Activated CD4-positive, alpha-beta T cell treated with anti-CD3 and anti-CD28 coated beads, Interleukin-2, Interleukin-6, amounts not matched to agents 100 ng/mL and 50 ng/mL, durations not matched to agents 16 hours and 8 hours (primary cell): ENCODE data around the gene NEB.
"Not testable (repeated sequence)": the region's sequence is repeated elsewhere in the genome, so short reads cannot be mapped to it uniquely, and the experiment has no call there.

Experiments used
- DNase-seq: peaks from one replicate; pipeline ENCODE4 v3.0.0-alpha.2; 2020

The NEB gene

DNA sequence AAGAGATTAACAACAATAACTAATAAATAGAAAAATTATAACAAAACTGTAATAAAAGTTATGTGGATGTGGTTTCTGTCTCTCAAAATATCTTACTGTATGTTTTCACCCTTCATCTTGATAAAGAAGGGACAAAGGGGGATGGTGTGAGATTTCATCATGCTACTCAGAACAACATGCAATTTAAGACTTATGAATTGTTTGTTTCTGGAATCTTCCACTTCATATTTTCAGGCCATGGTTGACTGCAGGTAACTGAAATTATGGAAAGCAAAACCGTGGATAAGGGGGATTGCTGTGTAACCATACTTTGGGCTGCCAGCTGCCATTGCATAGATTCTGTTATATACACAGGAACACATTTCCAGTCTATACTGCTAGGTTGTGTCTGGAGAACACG, 45.6 kb downstream of the NEB start:
- no peak for DNase-seq

- no peak for DNase-seq
These were observed 51.7 kb downstream of the NEB start for GRCh38 chr2:151682459-151683003.

- DNase-seq = no peak
These were observed 53.2 kb downstream of the NEB start for GRCh38 chr2:151681051-151681450.

GRCh38 chr2:151679994-151680393, 54.3 kb downstream of the NEB start:
- DNase-seq = no peak

GRCh38 chr2:151678849-151679248, 55.4 kb downstream of the NEB start:
- DNase-seq = no peak

DNA sequence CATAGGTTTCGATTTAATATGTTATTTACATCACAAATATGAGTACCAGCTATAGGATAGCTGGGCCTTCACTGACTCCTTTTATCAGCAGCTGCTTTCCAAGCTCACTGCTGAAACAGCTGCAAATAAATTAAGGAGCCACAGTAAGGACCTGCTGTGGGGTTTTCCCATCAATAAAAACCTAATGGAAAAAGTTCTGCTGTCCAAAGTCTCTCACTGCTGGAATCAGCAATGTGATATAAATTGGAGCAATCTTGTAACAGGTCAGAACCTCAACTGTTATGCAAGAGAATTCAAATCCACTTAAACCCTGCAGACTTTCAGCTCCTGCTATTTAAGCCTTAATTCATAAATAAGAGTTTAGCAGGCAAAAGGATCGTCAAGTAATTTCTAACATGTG, 61.3 kb downstream of the NEB start:
- DNase-seq = no peak

DNA sequence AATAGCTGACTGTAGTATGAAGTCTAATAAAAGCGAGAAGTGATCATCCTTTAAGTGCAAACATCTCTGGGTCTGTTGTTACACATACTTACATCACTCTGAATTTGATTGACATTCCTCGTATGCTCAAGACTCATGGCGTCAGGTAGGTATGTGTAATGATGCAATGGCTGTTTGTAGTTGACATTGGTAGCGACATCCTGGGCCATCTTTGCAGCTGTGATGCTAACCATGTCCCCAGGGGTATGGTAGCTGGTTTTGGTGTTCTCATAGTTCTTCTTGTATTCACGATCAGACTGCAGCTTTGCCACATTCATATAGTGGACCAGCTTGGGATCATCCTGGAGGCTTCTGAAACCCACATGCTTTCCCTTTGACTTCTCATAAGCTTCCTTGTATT, 62.0 kb downstream of the NEB start:
- DNase-seq = no peak

DNA sequence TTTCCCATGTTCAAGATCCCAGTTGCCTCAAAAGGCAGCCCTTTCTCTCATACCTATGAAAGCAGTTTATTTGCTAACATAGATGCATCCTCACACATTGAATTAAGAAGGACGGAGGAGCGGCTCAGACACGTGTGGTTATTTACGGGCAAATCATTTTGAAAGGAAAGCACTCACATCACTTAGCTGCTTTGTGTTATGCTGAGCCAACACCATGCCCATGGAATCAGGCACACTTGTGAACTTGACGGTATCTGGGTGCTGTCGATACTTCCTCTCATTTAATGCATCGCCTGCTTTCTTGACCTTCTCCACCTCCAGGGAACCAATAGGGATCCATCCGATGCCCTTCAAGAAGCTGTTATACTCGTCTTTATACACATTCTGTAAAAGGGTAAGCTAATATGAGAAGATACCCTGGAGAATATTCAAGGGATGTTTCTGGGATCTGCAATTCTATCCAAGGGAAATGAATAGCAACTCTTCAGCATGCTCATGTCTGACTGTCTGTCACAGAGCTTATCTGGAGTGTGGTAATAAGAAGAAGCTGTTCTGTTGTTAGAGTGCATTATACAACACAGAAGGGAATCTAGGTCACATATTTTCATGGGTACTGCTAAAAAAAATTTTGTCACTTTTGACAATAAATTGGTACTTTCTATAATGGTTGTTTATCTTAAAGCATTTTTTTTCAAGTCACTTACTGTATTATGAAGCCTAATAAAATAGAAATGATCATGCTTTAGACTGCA, 63.3 kb downstream of the NEB start:
- no peak for DNase-seq

DNA sequence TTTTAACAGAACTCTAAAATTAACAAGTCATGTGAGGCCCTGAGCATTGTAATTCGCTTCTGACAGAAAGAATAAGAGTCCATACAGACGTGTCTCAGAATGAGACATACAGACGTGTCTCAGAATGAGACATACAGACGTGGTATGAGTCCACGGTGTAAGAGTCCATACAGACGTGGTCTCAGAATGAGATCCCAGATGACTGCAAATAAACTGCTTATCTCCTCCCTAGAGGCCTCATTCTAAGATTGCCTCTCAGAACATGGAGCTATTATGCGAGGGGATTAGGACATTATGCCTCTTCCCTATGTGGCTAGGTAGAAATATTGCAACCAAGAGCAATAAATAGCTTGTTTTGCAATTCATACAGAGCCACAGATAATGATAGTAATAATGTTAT, 63.9 kb downstream of the NEB start:
- peak; percentile 61 for DNase-seq

DNA sequence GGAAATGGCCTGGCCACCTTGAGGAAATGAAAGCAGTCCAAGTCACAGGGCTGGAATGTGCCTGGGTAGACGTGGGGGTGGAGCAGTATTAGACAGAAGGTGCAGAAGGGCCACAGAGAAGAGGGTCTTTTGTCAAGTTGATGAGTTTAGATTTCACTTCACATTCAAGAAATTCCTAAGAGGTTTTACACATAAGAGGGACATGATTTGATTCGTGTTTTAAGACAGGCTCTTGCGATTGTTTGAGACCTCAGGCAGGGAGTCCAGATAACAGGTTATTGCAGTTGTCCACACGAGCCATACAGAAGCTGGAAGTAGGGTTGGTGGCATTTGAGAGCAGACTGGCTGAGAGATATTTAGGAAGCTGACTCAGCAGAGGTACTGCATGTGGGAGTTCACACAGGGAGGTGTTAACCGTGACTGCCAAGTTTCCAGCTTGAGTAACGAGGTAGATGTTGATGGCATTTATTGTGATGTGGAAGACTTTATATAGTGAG, 64.6 kb downstream of the NEB start:
- DNase-seq = peak; percentile 57

DNA sequence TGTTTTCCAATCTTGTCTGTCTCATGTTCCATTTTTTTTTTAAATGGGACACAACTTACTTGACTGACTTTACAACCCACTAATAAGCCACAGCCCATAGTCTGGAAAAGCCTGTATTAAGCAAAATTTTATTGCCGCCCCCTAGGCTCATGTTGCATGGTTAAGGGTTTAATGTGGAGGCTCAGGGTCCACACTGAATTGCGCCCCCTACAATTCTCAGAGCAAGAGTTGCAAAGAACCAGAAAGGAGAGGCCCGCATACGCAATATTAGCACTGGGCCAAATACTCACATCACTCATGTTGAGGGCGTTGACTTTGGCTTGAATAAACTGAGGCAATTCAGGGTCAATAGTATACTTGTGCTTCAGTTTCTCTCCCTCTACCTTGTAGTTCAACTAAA, 65.5 kb downstream of the NEB start:
- DNase-seq = no peak

DNA sequence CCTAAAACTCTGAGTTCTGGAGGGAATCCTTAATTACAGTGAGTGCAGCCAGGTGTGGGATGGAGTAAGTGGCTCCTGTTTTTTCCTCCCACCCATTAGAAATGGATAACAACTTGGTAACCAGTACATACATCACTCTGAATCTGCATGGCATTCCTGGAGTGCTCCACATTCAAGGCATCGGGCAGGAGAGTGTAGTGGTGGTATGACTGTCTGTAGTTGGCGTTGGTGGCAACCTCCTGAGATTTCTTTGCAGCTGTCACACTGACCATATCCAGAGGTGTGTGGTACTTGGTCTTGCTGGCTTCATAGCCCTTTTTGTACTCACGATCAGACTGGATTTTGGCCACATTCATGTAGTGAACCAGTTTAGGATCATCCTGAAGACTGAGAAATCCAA, 68.3 kb downstream of the NEB start:
- DNase-seq = no peak

DNA sequence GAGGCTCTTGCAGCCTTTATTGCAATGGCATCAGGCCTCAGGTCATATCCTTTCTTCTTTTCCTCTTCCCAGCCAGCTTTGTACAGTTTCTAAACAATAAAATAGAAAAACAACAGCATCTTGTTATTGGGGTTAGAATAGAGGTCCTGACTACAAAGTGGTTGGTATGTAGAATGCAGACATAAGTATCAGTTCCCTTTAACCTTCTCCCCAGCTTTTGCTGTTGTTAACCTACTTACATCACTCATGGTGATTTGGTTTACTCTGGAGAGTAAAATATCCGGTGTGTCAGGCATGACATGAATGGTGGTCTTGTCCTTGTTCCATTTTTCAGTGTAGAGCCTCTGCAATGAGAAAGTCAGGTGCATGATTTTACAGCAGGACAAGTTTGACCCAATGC, 69.8 kb downstream of the NEB start:
- DNase-seq = no peak

- no peak for DNase-seq
These were observed 72.7 kb downstream of the NEB start for GRCh38 chr2:151661625-151662024.

GRCh38 chr2:151658081-151658480, 76.2 kb downstream of the NEB start:
- DNase-seq = no peak

DNA sequence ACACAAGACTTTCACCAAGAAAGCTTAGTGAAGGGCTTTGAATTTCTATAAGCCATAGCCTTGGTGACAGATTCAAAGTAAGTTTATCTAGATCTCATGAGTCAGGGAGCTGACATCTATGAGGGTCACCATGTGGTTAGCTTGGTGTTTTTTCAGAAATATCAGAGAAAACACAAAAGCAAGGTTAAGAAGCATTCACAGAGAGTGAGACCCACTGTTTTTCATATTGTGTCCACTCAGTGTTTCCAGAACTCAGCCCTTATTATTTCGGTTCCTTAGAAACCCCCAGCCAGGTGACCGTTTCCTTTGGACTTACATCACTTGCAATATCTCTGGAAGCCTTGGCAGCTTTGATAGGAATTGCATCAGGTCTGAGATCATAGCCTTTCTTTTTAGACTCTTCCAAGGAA, 76.6 kb downstream of the NEB start:
- no peak for DNase-seq

GRCh38 chr2:151655663-151656398, 78.4 kb downstream of the NEB start:
- DNase-seq = no peak

GRCh38 chr2:151654891-151655290, 79.4 kb downstream of the NEB start:
- DNase-seq = no peak

- DNase-seq = no peak
These were observed 80.2 kb downstream of the NEB start for GRCh38 chr2:151654085-151654484.

GRCh38 chr2:151651274-151651673, 83.0 kb downstream of the NEB start:
- DNase-seq = no peak

DNA sequence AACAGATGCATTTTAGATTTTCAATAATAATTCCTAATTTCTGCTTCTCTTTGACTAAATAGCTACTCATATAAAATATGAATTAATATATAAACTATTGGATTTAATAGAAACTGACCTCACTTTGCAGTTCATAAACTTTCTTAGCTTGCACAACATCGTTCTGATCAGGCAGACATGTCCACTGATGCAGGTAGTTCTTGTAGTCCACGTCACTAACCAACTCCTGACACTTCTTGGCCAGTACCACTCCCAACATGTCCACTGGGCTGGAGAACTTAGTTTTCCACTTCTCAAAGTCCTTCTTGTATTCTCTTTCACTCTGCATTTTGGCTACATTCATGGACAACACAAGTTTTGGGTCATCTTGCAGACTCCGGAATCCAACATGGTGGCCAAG, 83.8 kb downstream of the NEB start:
- no peak for DNase-seq

DNA sequence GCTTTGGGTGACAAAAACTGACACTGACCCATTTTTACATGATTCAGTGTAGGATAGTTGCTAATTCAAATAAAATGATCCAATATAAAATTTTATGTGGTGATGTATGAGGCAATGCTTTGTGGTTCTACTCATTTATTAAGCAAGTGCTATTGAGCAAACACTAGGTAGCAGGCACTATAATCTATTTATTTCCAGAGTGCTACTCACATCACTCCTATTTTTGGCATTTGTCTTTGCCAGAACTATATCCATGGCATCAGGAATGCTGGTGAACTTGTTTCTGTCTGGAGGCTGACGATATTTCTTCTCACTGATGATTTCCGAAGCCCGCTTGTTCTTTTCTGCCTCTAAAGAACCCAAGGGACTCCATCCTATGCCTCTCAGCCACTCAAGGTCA, 84.3 kb downstream of the NEB start:
- DNase-seq = no peak

DNA sequence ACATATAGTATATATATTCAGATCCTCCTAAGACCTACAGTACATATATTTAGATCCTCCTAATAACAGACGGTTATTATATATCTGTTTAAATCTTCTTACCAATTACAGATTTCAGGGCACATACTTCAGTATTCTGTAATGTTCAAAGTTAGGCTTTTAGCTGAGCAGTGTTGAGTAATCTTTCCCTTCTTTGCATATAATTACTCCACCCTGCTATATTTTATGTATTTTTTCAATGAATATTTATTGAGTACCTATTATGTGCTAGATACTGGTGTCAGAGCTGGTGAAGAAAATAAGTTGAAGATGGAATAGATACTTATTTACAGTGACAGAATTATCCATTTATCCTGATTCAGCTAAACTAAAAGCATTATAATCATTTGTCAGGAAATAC, 84.9 kb downstream of the NEB start:
- no peak for DNase-seq

DNA sequence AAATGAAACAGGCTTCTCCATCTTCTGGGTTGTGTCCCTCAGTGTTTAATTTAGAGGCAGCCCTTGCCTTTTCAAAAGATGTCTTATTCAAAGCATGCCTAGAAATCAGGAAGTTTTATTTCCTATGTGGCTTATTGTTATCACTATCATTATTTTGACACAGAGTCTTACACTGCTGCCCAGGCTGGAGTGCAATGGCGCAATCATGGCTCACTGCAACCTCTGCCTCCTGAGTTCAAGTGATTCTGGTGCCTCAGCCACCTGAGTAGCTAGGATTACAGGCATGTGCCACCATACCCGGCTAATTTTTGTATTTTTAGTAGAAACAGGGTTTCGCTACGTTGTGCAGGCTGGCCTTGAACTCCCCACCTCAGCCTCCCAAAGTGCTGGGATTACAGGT, 87.8 kb downstream of the NEB start:
- DNase-seq = not testable (repeated sequence)
